CD4-positive, alpha-beta T cell treated with Interleukin-10 for 1 hour (primary cell): ENCODE measurements around the gene OR51B6.
"Not testable (repeated sequence)": the region's sequence is repeated elsewhere in the genome, so short reads cannot be mapped to it uniquely, and the experiment has no call there.

Experiments
- DNase-seq: peaks from one replicate; pipeline ENCODE4 v3.0.0-alpha.2; 2020

OR51B6 gene, protein sequence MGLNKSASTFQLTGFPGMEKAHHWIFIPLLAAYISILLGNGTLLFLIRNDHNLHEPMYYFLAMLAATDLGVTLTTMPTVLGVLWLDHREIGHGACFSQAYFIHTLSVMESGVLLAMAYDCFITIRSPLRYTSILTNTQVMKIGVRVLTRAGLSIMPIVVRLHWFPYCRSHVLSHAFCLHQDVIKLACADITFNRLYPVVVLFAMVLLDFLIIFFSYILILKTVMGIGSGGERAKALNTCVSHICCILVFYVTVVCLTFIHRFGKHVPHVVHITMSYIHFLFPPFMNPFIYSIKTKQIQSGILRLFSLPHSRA

DNA sequence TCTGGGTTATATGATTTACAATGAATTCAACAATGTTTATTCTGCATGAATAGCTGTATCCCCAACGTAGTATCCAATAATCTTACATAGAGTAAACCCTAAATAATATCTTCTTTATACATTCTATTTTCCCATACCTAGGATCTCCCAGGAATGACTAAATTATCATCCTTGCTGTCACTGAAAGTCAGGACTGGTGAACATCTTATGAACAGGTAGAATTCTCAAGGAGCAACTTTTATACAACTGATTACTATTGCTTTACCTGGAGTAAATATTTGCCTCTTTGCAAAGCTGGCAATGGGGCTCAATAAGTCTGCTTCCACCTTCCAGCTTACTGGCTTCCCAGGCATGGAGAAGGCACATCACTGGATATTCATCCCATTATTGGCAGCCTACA is at the start of gene OR51B6:
OR51B6 (plus strand) TSS at position 301 of the 400 bp plus-strand sequence; CDS start at position 301, 0 bp downstream.
- DNase-seq, result no peak

DNA sequence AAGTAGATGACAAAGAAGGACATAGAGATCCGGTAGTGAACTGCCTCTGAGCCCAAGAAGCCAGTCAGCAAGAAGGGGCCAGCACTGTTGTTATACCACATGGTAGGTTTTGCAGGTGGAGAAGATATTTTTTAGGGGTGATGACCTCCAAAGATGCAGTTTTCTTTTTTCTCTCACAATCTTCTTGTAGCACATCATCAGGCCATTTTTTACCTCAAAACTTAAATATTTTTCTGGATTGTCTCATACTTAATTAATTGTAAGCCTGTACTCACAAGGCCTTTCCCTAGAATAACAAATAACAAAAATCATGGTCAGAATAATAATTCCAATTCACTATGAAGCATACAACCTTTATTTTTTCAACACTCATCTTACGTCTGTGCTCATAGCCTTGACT is 49.5 kb upstream of the OR51B6 start, which contains the start of gene OR51B4:
OR51B4 (minus strand) TSS at position 101 of the 400 bp plus-strand sequence; CDS start at position 101, 0 bp downstream.
- no peak for DNase-seq

- DNase-seq, result no peak
Observed at GRCh38 chr11:5303626-5304025, 47.7 kb upstream of the OR51B6 start.

GRCh38 chr11:5304046-5304445 is 47.3 kb upstream of the OR51B6 start:
- DNase-seq, result no peak

DNA sequence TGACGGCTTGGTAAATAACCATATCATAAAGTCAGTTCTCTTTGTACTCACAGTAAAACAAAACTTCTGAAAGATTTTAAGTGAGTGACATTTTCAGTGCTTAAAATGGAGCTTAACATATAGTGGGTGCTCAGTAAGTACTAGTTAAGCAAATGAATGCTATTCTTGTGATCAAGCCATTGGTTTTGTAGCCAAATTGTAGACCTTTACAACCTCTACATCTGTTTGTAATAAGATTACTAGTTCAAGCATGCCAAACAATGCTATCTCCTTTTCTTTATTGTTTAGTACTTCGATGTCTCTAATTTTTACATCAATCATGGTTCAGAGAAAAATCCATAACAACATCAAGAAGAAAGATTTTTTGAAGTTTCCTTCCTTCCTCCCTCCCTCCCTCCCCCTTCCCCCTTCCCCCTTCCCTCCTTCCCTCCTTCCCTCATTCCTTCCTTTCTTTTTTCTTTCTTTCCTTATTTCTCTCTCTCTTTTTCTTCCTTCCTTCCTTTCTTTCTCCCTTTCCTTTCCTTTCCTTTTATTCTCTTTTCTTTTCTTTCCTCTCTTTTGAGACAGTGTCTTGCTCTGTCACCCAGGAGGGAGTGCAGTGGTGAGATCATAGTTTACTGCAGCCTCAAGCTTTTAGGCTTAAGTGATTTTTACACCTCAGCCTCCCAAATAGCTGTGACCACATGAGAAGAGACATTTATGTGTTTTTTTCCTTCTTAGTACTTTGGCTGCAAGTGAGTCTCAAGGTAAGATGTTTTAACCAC is 43.9 kb upstream of the OR51B6 start:
- DNase-seq, result no peak

- no peak for DNase-seq
Observed at GRCh38 chr11:5310423-5310822, 40.9 kb upstream of the OR51B6 start.

GRCh38 chr11:5313326-5314023 is 37.8 kb upstream of the OR51B6 start:
- DNase-seq, result not testable (repeated sequence)

DNA sequence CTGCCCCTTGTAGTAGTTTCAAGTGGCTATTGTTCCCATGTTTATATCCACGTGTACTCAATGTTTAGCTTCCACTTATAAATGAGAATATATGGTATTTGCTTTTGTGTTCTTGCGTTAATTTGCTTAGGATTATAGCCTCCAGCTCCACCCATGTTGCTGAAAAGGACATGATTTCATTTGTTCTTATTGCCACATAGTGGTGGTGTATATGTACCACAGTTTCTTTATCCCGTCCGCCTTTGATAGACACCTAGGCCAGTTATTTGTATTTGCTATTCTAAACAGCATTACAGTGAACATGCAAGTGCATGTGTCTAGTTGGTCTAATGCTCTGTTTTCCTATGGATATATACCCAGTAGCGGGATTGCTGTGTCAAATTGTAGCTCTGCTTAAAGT is 34.0 kb upstream of the OR51B6 start:
- no peak for DNase-seq

GRCh38 chr11:5324197-5324596 is 27.1 kb upstream of the OR51B6 start, which contains the start of gene OR51B2:
Gene OR51B2, minus strand, starts transcription at chr11:5324297. Its CDS starts 0 bp downstream, at chr11:5324297.
- DNase-seq, result no peak

DNA sequence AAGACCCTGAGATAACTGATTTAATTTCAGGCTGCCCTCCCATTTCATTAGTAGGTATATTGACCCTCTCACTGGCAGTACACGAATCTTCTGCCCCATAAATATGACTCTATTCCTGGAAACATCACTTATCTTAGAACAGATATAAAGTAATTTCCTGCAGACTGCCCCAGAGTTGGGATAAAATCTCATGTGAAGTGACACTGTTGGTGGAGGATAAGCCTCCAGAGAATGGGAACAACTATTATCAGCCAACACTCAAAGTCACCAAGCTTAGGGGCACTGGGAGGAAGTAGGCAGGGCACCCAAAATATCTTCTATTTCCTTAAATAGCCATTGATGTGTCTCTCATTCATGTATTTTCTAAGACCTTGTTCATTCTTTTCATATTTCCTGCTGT is 16.1 kb upstream of the OR51B6 start:
- DNase-seq, result no peak

DNA sequence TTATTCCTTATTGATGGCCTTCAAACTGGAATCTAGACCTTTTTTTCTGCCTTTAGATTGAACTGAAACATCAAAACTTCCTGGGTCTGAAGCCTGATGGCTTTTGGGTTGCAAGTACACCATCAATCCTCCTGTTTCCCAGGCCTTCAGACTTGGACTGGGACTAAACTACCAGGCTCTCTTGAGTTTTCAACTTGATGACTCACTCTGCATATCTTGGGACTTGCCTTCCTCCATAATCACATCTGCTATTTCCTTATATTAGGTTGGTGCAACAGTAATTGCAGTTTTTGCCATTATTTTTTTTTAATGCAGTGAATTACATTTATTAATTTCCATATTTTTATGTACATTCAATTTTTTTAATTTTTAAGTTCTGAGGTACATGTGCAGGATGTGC is 15.0 kb upstream of the OR51B6 start:
- DNase-seq, result no peak

GRCh38 chr11:5337253-5337652 is 14.1 kb upstream of the OR51B6 start:
- DNase-seq, result not testable (repeated sequence)

- DNase-seq, result no peak
Observed at GRCh38 chr11:5339771-5340322, 11.5 kb upstream of the OR51B6 start.

GRCh38 chr11:5343474-5344335 is 7.6 kb upstream of the OR51B6 start, which contains the start of gene OR51B5:
Gene OR51B5, minus strand, starts transcription at chr11:5343524. Its CDS starts 0 bp downstream, at chr11:5343524.
- DNase-seq, result no peak

- no peak for DNase-seq
Observed at GRCh38 chr11:5345831-5346230, 5.5 kb upstream of the OR51B6 start.

- no peak for DNase-seq
Observed at GRCh38 chr11:5348551-5349194, 2.6 kb upstream of the OR51B6 start.

DNA sequence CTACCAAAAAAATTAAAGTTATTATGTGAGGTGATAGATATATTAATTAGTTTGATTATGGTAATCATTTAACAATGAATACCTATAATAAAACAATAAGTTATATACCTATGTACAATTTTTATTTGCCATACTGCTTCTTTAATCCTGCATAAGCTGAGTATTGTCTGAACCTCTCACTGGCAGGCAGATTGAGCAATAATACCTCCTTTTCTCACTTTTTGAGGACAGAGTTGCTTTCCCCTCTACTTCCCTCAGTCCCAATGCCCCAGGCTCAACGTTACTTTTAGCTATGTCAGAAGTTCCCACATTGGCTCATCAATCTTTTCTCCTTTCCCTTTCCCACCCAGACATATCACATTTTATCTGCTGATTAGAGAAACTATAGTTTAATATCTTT is 1.8 kb upstream of the OR51B6 start:
- DNase-seq, result no peak

DNA sequence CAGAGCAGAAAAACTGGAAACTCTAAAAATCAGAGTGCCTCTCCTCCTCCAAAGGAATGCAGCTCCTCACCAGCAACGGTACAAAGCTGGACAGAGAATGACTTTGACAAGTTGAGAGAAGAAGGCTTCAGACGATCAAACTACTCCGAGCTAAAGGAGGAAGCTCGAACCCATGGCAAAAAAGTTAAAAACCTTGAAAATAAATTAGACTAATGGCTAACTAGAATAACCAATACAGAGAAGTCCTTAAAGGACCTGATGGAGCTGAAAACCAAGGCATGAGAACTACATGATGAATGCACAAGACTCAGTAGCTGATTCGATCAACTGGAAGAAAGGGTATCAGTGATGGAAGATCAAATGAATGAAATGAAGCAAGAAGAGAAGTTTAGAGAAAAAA is 4.7 kb downstream of the OR51B6 start:
- DNase-seq, result not testable (repeated sequence)

- no peak for DNase-seq
Observed at GRCh38 chr11:5362017-5362625, 10.8 kb downstream of the OR51B6 start.

DNA sequence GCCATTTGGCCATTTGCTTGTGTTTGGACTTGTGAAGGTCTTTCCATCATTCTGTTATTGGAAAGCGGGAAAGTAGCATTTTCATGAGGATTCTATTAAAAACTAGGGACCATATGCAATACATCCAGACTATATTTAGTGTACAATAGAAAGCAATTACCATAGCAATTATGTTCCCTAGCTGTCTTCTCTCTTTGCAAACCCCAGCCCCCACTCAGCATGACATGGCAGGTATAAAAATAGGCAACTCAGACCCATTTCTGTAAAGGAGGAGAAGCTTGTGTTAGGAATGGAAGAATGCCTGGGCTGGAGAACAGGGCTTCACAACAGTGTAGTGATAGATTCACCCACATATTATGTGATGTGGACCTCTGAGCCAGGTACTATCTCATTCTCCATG is 12.4 kb downstream of the OR51B6 start:
- no peak for DNase-seq

GRCh38 chr11:5364214-5364613 is 12.9 kb downstream of the OR51B6 start:
- no peak for DNase-seq
